CD4-positive, alpha-beta T cell treated with Interleukin-21 for 1 hour (primary cell): ENCODE data around the gene KCNQ5.

Source experiments
- DNase-seq: peaks from one replicate; pipeline ENCODE4 v3.0.0-alpha.2; 2020

Gene KCNQ5

GRCh38 chr6:72748759-72749158 lies 126.9 kb downstream of the KCNQ5 start:
- no peak for DNase-seq

- no peak for DNase-seq
Measured at GRCh38 chr6:72755752-72756151, 133.9 kb downstream of the KCNQ5 start.

GRCh38 chr6:72757048-72757447 lies 135.2 kb downstream of the KCNQ5 start:
- DNase-seq = no peak

GRCh38 chr6:72757926-72758325 lies 136.1 kb downstream of the KCNQ5 start:
- DNase-seq = no peak

- no peak for DNase-seq
Measured at GRCh38 chr6:72758901-72759300, 137.0 kb downstream of the KCNQ5 start.

GRCh38 chr6:72760114-72760793 lies 138.4 kb downstream of the KCNQ5 start:
- no peak for DNase-seq

GRCh38 chr6:72761761-72762160 lies 139.9 kb downstream of the KCNQ5 start:
- no peak for DNase-seq

GRCh38 chr6:72769459-72770125 lies 147.7 kb downstream of the KCNQ5 start:
- no peak for DNase-seq

GRCh38 chr6:72770959-72771358 lies 149.1 kb downstream of the KCNQ5 start:
- no peak for DNase-seq

- no peak for DNase-seq
Measured at GRCh38 chr6:72776456-72776855, 154.6 kb downstream of the KCNQ5 start.

GRCh38 chr6:72781624-72782023 lies 159.8 kb downstream of the KCNQ5 start:
- DNase-seq = no peak

GRCh38 chr6:72783035-72783434 lies 161.2 kb downstream of the KCNQ5 start:
- no peak for DNase-seq

GRCh38 chr6:72783666-72784065 lies 161.8 kb downstream of the KCNQ5 start:
- DNase-seq = no peak

- no peak for DNase-seq
Measured at GRCh38 chr6:72784071-72784470, 162.2 kb downstream of the KCNQ5 start.

GRCh38 chr6:72784581-72784980 lies 162.7 kb downstream of the KCNQ5 start:
- DNase-seq = no peak

- DNase-seq = no peak
Measured at GRCh38 chr6:72787391-72788031, 165.6 kb downstream of the KCNQ5 start.

- DNase-seq = no peak
Measured at GRCh38 chr6:72788188-72788587, 166.3 kb downstream of the KCNQ5 start.

GRCh38 chr6:72789145-72789544 lies 167.3 kb downstream of the KCNQ5 start:
- no peak for DNase-seq

GRCh38 chr6:72792692-72793091 lies 170.8 kb downstream of the KCNQ5 start:
- no peak for DNase-seq

- no peak for DNase-seq
Measured at GRCh38 chr6:72793641-72794395, 172.0 kb downstream of the KCNQ5 start.

GRCh38 chr6:72798196-72798595 lies 176.3 kb downstream of the KCNQ5 start:
- DNase-seq = no peak

GRCh38 chr6:72809746-72810379 lies 188.0 kb downstream of the KCNQ5 start:
- no peak for DNase-seq
